ENCODE results near the gene OVOL3.
"Not testable (repeated sequence)": the region's sequence is repeated elsewhere in the genome, so short reads cannot be mapped to it uniquely, and the experiment has no call there.

The OVOL3 gene

DNA sequence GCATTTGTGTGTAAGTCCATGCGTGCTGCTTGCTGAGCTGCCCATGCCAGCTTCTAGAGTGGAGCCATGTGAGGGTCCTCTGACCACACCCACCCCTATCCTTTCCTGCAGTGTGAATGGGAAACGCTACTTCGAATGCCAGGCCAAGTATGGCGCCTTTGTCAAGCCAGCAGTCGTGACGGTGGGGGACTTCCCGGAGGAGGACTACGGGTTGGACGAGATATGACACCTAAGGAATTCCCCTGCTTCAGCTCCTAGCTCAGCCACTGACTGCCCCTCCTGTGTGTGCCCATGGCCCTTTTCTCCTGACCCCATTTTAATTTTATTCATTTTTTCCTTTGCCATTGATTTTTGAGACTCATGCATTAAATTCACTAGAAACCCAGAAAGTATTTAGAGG lies 14.6 kb downstream of the OVOL3 start:
- in situ Hi-C loops (cut with HindIII; ENCODE audit: low sequenced_read_pairs): no loop called here

DNA sequence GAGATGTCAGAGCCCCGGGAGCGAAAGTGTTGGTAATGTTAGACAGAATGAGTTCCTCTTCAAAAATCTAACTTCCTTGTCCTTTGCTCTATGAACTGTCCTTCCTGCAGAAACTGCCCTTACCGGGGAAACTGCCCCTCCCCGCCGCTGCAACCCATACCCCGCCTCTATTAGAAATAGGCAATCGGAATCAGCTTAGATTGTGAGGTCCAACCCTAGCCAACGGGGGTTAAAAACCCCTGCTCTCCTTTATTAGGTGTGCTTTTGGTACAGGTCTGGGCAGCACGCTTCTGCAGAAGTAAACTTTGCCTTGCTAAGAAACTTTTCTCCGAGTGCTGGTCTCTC lies 17.4 kb downstream of the OVOL3 start:
- in situ Hi-C loops (cut with HindIII; ENCODE audit: low sequenced_read_pairs): no loop called here

DNA sequence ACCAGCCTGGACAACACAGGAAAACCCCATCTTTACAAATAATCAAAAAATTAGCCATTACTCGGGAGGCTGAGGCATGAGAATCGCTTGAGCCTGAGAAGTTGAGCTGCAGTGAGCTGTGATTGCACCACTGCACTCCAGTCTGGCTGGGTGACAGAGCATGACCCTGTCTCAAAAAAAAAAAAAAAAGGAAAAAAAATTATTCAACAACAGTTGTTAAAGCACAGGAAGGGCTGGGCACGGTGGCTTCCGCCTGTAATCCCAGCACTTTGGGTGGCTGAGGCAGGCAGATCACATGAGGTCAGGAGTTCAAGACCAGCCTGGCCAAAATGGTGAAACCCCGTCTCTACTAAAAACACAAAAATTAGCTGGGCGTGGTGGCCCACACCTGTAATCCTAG lies 20.3 kb downstream of the OVOL3 start:
- in situ Hi-C loops (cut with HindIII; ENCODE audit: low sequenced_read_pairs): not testable (repeated sequence)

DNA sequence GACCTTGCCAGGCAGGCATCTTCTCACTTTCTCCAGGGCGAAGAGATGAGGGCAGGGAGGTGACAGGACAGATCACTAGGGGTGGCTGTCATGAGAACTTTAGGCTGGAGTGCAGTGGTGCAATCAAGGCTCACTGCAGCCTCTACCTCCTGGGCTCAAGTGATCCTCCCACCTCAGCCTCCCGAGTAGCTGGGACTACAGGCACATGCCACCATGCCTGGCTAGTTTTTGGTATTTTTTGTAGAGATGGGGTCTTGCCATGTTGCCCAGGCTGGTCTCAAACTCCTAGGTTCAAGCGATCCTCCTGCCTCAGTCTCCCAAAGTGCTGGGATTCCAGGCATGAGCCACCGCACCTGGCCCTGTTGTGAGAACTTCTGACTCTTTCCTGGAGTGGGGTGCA lies 23.9 kb downstream of the OVOL3 start:
- in situ Hi-C loops (cut with HindIII; ENCODE audit: low sequenced_read_pairs): not testable (repeated sequence)

DNA sequence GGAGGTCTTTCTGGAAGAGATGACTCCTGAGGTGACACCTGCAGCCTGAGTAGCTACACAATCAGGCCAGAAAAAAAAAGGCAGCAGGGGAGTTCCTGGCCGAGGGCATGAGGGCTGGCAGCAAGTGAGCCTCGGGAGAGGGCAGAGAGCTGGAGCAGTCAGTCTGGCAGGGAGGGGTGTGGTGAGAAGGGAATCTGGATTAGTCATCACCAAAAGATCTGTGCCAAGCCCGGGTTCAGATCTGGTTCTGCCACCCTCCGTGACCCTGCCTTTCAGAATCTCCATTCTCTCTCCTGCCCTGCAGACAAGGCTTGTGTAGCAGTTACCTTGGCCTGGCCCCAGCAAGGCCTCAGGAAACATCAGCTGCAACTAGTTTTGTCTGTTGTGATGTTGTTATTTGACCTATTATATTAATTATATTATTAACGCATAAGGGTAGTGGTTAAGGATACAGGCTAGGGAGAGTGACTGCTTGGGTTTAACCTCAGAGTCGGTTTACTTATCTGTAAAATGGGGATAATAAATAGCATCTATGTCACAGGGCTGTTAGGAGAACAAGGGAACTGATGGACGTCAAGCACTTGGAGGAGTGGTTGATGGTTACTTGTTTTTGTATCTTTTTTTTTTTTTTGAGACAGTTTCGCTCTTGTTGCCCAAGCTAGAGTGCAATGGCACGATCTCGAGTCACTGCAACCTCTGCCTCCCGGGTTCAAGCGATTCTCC lies 26.2 kb downstream of the OVOL3 start:
- in situ Hi-C loops (cut with HindIII; ENCODE audit: low sequenced_read_pairs): no loop called here

DNA sequence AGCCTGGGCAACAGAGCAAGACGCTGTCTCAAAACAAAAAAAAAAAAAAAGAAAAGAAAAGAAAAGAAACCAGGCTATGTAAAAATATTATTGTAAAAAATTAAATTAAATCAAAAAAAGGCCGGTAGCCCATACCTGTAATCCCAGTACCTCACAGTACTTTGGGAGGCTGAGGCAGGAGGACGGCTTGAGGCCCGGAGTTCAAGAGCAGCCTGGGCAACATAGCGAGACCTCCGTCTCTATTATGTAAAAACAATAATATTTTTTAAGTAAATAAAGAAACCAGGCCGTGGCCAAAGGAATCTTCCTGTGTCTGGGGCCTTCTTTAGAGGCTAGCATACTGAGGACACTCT lies 28.2 kb downstream of the OVOL3 start:
- in situ Hi-C loops (cut with HindIII; ENCODE audit: low sequenced_read_pairs): no loop called here

DNA sequence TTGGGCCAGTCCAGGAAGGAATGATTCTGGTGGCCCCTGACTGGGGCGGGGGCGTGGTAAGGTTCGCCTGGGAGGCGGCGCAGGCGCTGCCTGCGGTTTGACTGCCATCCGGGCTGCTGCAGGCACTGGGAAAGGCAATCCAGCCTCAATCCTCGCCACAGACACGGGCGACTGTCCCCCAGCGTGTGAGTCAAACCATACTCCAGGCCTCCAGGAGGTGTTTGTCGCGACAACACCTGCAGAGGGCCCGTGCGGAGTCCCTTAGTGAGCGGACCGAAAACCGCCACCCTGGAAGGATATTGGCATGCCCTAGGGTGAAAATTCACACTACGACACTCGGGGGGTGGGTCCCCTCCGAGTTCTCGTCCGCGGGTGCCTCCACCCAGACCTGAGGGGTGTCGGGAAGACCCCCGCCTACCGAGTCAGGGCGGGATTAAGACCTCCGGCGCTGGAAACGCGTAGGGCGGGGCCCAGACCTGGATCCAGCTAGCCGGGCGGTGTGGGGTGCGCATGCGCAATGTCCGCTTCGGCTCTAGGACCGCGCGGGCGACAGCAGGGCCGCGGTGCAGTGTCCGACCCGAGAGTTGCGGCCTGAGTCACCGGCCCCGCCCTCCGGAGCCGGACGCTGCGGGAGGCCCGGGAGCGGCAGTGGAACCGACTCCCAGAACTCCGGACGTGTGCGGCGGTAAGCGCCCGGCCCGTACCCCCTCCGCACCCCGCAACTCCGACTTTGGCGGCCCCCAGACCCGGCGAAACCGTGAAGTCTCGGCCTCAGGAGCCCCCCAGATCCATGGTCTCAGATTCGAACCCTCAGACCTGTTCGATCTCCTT lies 28.7 kb downstream of the OVOL3 start, which contains the start of gene CAPNS1:
TSS of gene CAPNS1 (plus strand) at position 594 of the 831 bp plus-strand sequence. CDS start 946 bp downstream, outside the sequence.
- in situ Hi-C loops (cut with HindIII; ENCODE audit: low sequenced_read_pairs): no loop called here

DNA sequence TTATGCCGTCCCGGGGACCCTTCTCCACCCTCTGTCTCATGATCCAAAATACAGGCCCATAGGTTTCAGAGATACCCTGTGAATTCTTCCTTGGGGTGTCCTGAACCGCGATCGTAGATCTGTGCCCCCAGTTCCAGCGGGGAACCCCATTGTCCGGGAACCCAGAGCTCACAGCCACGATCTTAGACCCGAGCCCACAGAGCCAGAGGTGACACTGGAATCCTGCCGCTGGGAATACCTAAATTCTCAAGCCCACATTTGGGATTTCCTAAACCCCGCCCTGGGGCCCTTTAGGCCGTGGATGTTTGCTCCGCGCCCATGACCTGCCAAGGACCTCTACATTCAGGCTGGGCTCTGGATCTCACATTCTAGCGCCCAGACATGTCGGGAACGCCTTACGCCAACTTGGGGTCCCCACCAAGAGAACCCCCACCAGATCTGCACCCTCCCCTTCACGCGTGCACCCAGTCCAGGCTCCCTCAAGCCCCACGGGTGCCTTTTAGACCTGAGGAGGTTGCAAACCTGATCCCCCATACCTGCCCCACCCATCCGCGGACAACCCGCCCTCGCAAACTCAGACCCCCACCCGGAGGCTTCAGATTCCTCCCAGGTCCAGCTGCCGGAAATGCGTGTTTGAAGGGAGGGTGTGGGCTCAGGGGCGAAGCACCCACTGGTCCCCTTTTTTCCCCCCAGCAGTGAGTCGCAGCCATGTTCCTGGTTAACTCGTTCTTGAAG lies 29.5 kb downstream of the OVOL3 start:
- in situ Hi-C loops (cut with HindIII; ENCODE audit: low sequenced_read_pairs): no loop called here

DNA sequence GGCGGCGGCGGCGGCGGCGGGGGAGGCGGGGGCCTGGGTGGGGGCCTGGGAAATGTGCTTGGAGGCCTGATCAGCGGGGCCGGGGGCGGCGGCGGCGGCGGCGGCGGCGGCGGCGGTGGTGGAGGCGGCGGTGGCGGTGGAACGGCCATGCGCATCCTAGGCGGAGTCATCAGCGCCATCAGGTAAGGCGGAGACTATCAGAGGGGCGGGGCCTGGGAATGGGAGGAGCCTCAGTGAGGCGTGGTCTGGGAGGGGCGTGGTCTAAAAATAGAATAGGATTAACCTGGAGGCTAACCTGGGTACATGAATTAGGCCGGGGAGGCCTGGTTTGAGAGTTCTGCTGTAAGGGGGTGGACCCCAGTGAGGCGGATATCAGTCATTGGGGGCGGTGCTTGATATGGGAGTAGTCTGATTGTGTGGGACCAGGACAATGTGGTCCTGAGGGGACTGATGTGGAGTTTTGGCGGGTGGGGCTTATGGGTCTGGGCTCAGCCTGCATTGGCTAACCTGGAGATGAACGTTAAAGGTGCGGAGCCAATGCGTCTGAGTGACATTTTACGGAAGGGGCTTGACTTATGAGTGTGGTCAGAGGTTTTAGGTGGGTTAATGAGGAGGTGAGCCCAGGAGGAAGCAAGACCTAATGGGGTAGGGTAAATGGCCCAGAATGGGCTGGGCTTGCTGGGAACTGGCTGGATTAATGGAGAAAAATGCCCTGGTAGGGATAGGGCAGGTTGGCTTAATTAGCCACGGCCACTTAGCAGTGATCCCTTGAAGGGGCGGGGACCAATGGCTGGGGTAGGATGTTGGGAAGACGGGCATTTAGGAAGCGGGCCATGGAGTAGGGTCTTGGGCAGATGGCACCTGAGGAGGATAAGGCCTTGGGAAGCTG lies 30.3 kb downstream of the OVOL3 start:
- in situ Hi-C loops (cut with HindIII; ENCODE audit: low sequenced_read_pairs): no loop called here

DNA sequence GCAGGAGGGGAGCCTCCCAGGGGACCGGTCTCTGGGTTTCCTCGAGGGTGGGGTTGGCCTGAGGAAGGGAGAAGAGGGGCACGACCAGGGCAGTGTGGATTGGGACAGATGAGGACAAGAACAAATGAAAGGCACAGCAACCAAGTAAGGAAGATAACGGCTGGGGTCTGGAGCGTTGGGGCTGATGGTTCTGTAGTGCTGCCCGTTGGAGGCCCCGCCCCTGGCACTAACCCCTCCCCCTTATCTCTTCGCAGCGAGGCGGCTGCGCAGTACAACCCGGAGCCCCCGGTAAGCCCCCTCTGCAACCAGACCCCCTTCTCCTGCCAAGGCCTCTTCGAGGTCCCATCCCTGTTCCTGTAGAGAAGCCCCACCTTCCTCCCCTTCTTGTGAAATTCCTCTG lies 31.1 kb downstream of the OVOL3 start:
- in situ Hi-C loops (cut with HindIII; ENCODE audit: low sequenced_read_pairs): no loop called here

DNA sequence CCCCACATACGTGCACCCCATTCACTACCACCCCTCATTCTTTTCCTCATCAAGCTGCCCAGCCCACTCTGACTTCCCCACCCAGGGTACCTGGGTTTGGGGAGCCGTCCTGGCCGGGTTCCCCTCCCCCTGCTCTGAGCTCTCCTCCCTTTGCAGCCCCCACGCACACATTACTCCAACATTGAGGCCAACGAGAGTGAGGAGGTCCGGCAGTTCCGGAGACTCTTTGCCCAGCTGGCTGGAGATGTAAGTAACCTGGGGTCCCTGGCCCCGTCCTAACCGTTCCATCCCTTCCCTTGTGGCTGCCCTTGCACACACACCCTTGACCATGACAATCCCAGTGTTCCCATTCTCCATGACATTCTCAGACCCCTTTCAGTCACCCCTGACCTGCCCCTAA lies 31.6 kb downstream of the OVOL3 start:
- in situ Hi-C loops (cut with HindIII; ENCODE audit: low sequenced_read_pairs): no loop called here

DNA sequence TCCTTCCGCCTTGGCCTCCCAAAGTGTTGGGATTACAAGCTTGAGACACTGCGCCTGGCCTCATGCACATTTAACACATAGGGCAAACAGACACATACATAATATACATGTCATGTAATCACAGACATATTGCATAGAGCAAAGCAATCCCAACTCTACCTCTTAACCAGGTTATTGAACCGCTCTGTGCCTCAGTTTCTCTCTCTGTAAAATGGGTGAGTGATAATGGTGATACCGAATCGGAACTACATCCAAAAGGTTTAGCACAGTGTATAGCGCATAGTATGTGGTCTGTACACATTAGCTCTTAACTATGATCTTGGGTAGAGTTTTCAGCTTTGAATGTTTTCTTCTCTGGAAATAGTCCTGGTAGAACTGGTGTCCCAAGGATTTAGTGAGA lies 33.7 kb downstream of the OVOL3 start:
- in situ Hi-C loops (cut with HindIII; ENCODE audit: low sequenced_read_pairs): no loop called here

DNA sequence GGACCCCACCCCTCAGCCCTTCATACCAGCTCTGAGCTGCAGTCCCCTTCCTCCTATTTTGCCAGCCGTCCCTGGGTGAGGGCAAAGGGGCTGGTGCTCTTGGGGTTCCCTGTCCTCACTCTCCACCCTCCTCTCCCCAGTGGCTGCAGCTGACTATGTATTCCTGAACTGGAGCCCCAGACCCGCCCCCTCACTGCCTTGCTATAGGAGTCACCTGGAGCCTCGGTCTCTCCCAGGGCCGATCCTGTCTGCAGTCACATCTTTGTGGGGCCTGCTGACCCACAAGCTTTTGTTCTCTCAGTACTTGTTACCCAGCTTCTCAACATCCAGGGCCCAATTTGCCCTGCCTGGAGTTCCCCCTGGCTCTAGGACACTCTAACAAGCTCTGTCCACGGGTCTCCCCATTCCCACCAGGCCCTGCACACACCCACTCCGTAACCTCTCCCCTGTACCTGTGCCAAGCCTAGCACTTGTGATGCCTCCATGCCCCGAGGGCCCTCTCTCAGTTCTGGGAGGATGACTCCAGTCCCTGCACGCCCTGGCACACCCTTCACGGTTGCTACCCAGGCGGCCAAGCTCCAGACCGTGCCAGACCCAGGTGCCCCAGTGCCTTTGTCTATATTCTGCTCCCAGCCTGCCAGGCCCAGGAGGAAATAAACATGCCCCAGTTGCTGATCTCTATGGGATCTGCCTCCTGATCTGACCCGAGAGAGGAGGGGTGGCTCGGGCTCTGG lies 38.9 kb downstream of the OVOL3 start:
- in situ Hi-C loops (cut with HindIII; ENCODE audit: low sequenced_read_pairs): no loop called here

DNA sequence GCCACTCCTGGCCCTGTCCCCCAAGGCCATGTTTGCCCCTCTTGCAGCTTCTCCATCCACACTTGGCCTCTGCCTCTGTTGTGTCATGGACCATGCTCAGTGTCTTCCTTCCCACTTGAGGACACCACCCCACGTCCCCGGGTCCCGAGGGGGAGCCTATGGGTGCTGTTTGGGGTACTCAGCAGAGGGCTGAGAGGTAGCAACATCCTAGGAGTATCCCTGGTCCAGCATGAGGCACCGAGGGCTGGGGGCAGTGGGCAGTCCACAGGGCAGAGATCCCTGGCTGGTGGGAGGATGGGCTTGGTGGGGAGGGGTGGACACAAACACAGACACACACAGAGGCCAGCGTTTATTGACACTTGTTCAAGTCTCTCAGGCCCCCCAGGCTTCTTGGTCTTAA lies 39.6 kb downstream of the OVOL3 start:
- in situ Hi-C loops (cut with HindIII; ENCODE audit: low sequenced_read_pairs): no loop called here

DNA sequence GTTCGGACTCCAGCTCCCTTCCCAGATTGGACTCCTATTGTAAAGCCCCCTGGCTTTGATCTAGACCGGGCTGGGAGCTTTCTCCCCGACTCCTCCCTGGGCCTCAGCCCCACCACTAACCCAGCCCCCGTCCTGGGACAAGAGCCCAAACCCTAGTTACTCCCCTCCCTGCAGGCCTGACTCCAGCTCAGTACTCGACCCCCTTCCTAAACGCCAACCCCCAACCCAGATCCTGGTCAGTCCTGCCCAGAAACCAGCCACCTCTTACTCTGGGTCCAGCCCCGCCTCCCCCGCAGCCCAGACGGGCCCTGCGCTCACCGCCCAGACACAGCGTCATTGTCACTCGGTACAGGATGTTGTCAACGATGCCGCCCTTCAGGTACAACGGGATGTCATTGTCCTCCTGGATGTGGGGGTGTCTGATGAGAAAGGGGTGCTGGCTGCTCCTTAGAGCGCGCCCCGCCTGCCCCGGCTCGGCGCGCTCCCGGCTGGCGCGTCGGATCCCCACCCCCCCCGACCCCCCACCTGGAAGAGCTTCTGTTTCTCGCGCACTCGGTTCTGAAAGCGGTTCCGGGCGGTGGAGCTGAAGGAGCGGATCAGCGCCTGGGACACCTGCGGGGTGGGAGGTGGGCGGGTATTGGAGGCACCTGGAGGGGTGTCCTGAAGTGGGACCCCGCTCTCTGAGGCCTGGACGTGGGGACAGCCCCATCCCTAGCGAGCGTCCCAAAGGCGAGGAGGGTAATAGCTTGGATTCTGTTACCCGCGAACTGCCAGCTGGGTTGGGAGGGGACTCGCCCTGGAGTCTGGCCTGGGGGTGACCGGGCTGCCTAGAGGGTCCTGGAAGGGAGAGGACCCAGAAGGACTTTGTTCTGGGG lies 40.4 kb downstream of the OVOL3 start:
- in situ Hi-C loops (cut with HindIII; ENCODE audit: low sequenced_read_pairs): no loop called here

DNA sequence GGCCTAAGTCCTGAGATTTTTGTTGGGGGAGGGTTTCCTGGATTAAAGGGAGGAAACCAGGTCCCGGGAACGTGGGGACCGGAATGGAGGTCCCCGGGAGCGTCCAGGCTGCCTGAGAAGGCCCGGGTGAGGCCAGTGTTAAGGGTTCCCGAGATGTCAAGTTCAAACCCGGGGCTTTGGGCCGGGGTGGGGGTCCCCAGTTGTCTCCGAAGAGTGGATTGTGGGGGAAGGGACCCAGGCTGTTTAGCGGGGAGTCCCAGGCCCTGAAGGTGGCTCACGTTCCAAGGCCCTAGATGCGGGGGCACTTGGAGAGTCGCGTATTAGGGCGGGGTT lies 41.0 kb downstream of the OVOL3 start:
- in situ Hi-C loops (cut with HindIII; ENCODE audit: low sequenced_read_pairs): no loop called here

DNA sequence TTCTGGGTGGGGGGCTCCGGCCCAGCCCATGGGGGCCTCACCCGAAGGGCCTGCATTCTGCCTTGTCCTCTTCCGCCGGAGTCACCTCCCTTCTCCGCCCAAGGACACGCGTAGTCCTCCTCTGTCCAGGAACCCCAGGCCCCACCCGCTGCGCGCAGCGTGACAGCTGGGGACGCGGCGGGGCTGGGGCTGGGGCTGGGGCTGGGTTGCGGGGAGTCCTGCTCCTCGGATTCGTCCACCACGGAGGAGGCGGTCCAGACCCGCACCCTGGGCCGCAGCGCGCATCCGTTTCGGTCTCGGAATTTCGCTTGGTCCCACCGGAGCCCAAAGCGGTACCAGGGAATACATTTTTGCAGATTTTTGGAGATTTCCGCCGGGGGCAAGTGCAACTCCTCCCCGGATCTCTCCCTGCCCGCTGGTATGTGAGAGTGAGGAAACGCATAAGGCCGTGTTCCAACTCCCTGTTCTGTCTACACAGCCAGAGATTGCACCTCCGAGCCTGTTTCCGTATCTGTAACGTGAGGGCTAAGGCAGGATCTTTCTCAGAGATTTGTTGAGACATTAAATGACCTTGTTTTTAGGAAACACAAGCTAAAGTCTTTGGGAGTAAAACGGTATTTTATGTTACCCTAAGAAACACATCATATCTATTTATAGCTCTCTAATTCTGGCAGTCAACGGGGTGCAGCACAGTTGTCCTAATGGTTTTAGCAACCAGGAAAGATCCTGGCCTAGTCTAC lies 41.6 kb downstream of the OVOL3 start, which contains the start of gene COX7A1:
TSS of gene COX7A1 (minus strand) at position 96 of the 740 bp plus-strand sequence. CDS start at position 56, 40 bp downstream.
- in situ Hi-C loops (cut with HindIII; ENCODE audit: low sequenced_read_pairs): no loop called here

DNA sequence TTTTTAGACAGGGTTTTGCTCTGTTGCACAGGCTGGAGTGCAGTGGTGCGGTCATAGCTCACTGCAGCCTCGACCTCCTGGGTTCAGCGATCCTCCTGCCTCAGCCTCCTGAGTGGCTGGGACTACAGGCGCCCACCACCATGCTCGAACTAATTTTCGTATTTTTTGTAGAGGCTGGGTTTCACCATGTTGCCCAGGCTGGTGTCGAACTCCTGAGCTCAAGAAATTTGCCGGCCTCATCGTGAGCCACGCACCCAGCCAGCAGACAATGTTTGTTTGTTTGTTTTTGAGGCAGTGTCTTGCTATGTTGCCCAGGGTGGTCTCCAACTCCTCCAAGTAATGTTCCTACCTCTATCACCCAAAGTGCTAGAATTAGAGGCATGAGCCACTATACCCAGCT lies 42.2 kb downstream of the OVOL3 start:
- in situ Hi-C loops (cut with HindIII; ENCODE audit: low sequenced_read_pairs): no loop called here
